HFF-Myc (cell line): ENCODE results near the gene TXNDC11.

ENCODE experiments used
- DNase-seq: peaks from one replicate; pipeline ENCODE4 v3.0.0-alpha.2; 2011; ENCODE audit warnings: low read depth; ENCODE audit errors: extremely low read depth
- H3K4me3 ChIP-seq: replicated peaks from 2 replicates; pipeline ENCODE4 v1.5.1; 2011; ENCODE audit warnings: low read depth, mild to moderate bottlenecking, control low read depth, low read length
- TF ChIP-seq, protein P1 (sequence below): IDR thresholded peaks from 2 replicates; pipeline ENCODE4 v1.5.1; 2012; ENCODE audit warnings: mild to moderate bottlenecking, low read depth, low read length, control low read depth; ENCODE audit errors: missing control alignments

TXNDC11 gene

GRCh38 chr16:11742093-11742535 lies 543 bp downstream of the TXNDC11 start:
- TF ChIP-seq, protein P1, sequence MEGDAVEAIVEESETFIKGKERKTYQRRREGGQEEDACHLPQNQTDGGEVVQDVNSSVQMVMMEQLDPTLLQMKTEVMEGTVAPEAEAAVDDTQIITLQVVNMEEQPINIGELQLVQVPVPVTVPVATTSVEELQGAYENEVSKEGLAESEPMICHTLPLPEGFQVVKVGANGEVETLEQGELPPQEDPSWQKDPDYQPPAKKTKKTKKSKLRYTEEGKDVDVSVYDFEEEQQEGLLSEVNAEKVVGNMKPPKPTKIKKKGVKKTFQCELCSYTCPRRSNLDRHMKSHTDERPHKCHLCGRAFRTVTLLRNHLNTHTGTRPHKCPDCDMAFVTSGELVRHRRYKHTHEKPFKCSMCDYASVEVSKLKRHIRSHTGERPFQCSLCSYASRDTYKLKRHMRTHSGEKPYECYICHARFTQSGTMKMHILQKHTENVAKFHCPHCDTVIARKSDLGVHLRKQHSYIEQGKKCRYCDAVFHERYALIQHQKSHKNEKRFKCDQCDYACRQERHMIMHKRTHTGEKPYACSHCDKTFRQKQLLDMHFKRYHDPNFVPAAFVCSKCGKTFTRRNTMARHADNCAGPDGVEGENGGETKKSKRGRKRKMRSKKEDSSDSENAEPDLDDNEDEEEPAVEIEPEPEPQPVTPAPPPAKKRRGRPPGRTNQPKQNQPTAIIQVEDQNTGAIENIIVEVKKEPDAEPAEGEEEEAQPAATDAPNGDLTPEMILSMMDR, result no peak
- DNase-seq, result no peak
- H3K4me3 ChIP-seq, result peak overlapping the region; percentile 94

- H3K4me3 ChIP-seq, result peak overlapping the region; percentile 94
- DNase-seq, result no peak
- TF ChIP-seq, protein P1, result no peak
These were observed 2.1 kb downstream of the TXNDC11 start for GRCh38 chr16:11740567-11740966.

GRCh38 chr16:11738742-11739544 lies 3.7 kb downstream of the TXNDC11 start:
- no peak for DNase-seq
- TF ChIP-seq, protein P1, result no peak
- no peak overlapping the region for H3K4me3 ChIP-seq

GRCh38 chr16:11737713-11738112 lies 4.9 kb downstream of the TXNDC11 start:
- TF ChIP-seq, protein P1, result no peak
- no peak overlapping the region for H3K4me3 ChIP-seq
- no peak for DNase-seq

DNA sequence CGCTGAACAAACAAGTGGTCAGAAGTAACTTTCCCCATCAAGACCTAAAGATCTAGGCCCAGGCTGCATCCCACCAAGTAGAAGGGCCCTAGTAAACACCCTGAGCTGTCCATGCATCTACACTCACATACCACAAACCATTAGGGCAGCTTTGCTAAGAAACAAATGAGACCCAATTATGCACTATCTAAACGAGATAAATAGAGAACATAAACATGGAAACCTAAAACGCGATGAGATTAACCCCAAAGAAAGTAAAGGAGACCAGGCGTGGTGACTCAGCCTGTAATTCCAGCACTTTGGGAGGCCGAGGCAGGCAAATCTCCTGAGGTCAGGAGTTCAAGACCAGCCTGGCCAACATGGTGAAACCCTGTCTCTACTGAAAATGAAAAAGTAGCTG lies 5.8 kb downstream of the TXNDC11 start:
- TF ChIP-seq, protein P1, result no peak
- DNase-seq, result no peak
- H3K4me3 ChIP-seq, result no peak overlapping the region

DNA sequence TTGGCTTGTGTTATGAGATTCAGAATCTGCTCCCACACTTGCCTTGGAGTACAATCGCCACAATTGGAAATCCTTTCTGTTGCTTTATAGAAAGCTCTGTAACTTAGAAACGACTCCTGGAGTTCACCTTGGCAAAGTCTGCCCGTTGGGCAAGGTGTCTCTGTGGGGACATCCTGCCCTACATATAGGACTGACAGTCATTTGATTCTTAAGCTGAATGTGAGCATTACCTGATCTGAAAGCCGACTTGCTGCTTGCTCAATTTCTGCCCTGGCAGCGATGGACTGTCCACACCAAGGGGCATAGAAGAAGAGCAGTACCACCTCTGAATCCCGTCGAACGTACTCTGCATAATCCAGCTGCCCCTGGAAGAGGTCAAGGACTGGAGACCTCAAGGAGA lies 6.9 kb downstream of the TXNDC11 start:
- TF ChIP-seq, protein P1, result no peak
- H3K4me3 ChIP-seq, result no peak overlapping the region
- DNase-seq, result no peak

GRCh38 chr16:11734653-11735043 lies 8.0 kb downstream of the TXNDC11 start:
- TF ChIP-seq, protein P1, result no peak
- no peak overlapping the region for H3K4me3 ChIP-seq
- DNase-seq, result no peak
